Neural progenitor cell (in vitro differentiated cells): ENCODE data around the gene PRKAG1. TPM values are rescaled to one million over a fixed set of nuclear protein-coding genes. Genes with fewer than 3 reads are reported as not detected.

Source experiments
- DNase-seq: peaks from one replicate; pipeline ENCODE4 v3.0.0-alpha.2; 2016; ENCODE audit warnings: low spot score
- H2AFZ ChIP-seq: fragments of 200-600 bp; sonication (generic); replicated peaks from 2 replicates; pipeline ENCODE4 v1.6.1; 2016; ENCODE audit warnings: antibody characterized with exemption
- H3F3A ChIP-seq: fragments of 200-600 bp; sonication (generic); 2 replicates; pipeline ENCODE4 v1.6.1; 2016; ENCODE audit warnings: antibody characterized with exemption, low read depth
- H3K27ac ChIP-seq: fragments of 200-600 bp; sonication (generic); 2 replicates; pipeline ENCODE4 v1.5.1; 2016; ENCODE audit warnings: mild to moderate bottlenecking
- H3K27me3 ChIP-seq: fragments of 200-600 bp; sonication (generic); 2 replicates; pipeline ENCODE4 v1.6.1; 2016; ENCODE audit warnings: mild to moderate bottlenecking, moderate library complexity
- H3K36me3 ChIP-seq: fragments of 200-600 bp; sonication (generic); 2 replicates; pipeline ENCODE4 v1.5.1; 2016
- H3K4me1 ChIP-seq: fragments of 200-600 bp; sonication (generic); 2 replicates; pipeline ENCODE4 v1.6.1; 2016; ENCODE audit warnings: mixed run types
- H3K4me2 ChIP-seq: fragments of 200-600 bp; sonication (generic); 2 replicates; pipeline ENCODE4 v1.6.1; 2016
- H3K4me3 ChIP-seq: fragments of 200-600 bp; sonication (generic); 2 replicates; pipeline ENCODE4 v1.5.1; 2016
- H3K79me2 ChIP-seq: fragments of 200-600 bp; sonication (generic); 2 replicates; pipeline ENCODE4 v1.6.1; 2016; ENCODE audit warnings: low read depth
- H3K9ac ChIP-seq: fragments of 200-600 bp; sonication (generic); 2 replicates; pipeline ENCODE4 v1.6.1; 2016
- H3K9me3 ChIP-seq: fragments of 200-600 bp; sonication (generic); 2 replicates; pipeline ENCODE4 v1.5.1; 2016; ENCODE audit warnings: low read depth
- H4K20me1 ChIP-seq: fragments of 200-600 bp; sonication (generic); 2 replicates; pipeline ENCODE4 v1.6.1; 2016; ENCODE audit warnings: low read depth
- H3K27ac Mint-ChIP-seq: 3 replicates; pipeline ENCODE4 v1.8.0; 2021; ENCODE audit warnings: mixed read lengths
- H3K27me3 Mint-ChIP-seq: 2 replicates; pipeline ENCODE4 v1.8.0; 2022; ENCODE audit warnings: low read depth, mild to moderate bottlenecking, inconsistent platforms, moderate library complexity, mixed read lengths; ENCODE audit not compliant: insufficient read depth
- H3K36me3 Mint-ChIP-seq: 3 replicates; pipeline ENCODE4 v1.8.0; 2021; ENCODE audit warnings: mixed read lengths
- H3K4me1 Mint-ChIP-seq: 3 replicates; pipeline ENCODE4 v1.8.0; 2021; ENCODE audit warnings: mixed read lengths
- H3K4me3 Mint-ChIP-seq: 3 replicates; pipeline ENCODE4 v1.8.0; 2021; ENCODE audit warnings: mild to moderate bottlenecking, moderate library complexity, mixed read lengths
- H3K9me3 Mint-ChIP-seq: 3 replicates; pipeline ENCODE4 v1.8.0; 2020; ENCODE audit warnings: mixed read lengths
- EZH2 ChIP-seq: fragments of 200-600 bp; sonication (generic); IDR thresholded peaks from 2 replicates; pipeline ENCODE4 v1.6.1; 2017; ENCODE audit warnings: antibody characterized with exemption, mild to moderate bottlenecking, moderate library complexity
- EZH2phosphoT487 ChIP-seq: fragments of 200-600 bp; sonication (generic); IDR thresholded peaks from 2 replicates; pipeline ENCODE4 v1.6.1; 2017; ENCODE audit warnings: antibody characterized with exemption
- total RNA-seq: library from RNA; depleted of rRNA; stranded (reverse); fragments of >200 nt; gene quantifications from 2 replicates; pipeline ENCODE4 v1.2.3, GENCODE V29; 2015; ENCODE audit warnings: low replicate concordance
- TF ChIP-seq, protein P1 (sequence below): fragments of 200-600 bp; sonication (generic); IDR thresholded peaks from 2 replicates; pipeline ENCODE4 v1.5.1; 2017; ENCODE audit warnings: antibody characterized with exemption, mild to moderate bottlenecking

PRKAG1 gene
- total RNA-seq, 1 donor from 2014 or later, result 41.8 TPM

- H3K4me1 ChIP-seq, result peaks cover 5% of the 10 kb centered on the region
- TF ChIP-seq, protein P1, sequence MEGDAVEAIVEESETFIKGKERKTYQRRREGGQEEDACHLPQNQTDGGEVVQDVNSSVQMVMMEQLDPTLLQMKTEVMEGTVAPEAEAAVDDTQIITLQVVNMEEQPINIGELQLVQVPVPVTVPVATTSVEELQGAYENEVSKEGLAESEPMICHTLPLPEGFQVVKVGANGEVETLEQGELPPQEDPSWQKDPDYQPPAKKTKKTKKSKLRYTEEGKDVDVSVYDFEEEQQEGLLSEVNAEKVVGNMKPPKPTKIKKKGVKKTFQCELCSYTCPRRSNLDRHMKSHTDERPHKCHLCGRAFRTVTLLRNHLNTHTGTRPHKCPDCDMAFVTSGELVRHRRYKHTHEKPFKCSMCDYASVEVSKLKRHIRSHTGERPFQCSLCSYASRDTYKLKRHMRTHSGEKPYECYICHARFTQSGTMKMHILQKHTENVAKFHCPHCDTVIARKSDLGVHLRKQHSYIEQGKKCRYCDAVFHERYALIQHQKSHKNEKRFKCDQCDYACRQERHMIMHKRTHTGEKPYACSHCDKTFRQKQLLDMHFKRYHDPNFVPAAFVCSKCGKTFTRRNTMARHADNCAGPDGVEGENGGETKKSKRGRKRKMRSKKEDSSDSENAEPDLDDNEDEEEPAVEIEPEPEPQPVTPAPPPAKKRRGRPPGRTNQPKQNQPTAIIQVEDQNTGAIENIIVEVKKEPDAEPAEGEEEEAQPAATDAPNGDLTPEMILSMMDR, result no peak
- TF ChIP-seq EZH2phosphoT487, result no peak
- no peak for TF ChIP-seq EZH2
- Mint-ChIP-seq H3K4me3 (peak overlapping the region; percentile 17), H3K27ac (peak overlapping the region; percentile 17), H3K9me3 (no peaks in the 10 kb centered on the region), H3K4me1 (peaks cover 19% of the 10 kb centered on the region), H3K27me3 (peaks cover 17% of the 10 kb centered on the region), H3K36me3 (no peaks in the 10 kb centered on the region)
- H4K20me1 ChIP-seq, result peaks cover 4% of the 10 kb centered on the region
- H3K4me3 ChIP-seq, result no peak overlapping the region
- H3K9ac ChIP-seq, result no peak overlapping the region
- no peak overlapping the region for H3K4me2 ChIP-seq
- H3K9me3 ChIP-seq, result no peaks in the 10 kb centered on the region
- H3K36me3 ChIP-seq, result no peaks in the 10 kb centered on the region
- DNase-seq, result no peak
- H3K79me2 ChIP-seq, result peaks cover 11% of the 10 kb centered on the region
- no peaks in the 10 kb centered on the region for H3K27me3 ChIP-seq
- no peak overlapping the region for H2AFZ ChIP-seq
- H3F3A ChIP-seq, result peaks cover 30% of the 10 kb centered on the region
- H3K27ac ChIP-seq, result no peak overlapping the region
Observed at GRCh38 chr12:48960834-48961233, 57.7 kb downstream of the PRKAG1 start.

DNA sequence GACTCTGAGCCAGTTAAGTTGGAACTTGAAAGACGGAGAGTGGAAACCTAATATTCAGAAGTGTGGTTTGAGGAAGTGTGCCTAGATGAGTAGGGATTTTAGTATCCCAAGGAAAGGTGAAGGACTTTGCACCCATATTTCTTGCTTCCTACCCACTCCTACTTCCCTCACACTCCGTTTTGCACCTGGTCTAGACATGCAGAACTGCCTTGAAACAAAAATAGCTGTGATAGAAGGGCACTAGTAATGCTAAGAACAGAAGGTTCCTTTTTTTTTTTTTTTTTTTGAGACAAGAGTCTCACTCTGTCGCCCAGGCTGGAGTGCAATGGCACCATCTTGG lies 60.6 kb downstream of the PRKAG1 start:
- Histone ChIP-seq H3K9ac (no peak overlapping the region), H3K36me3 (no peaks in the 10 kb centered on the region), H3K9me3 (no peaks in the 10 kb centered on the region), H3K79me2 (peaks cover 39% of the 10 kb centered on the region), H3K4me3 (peak overlapping the region; percentile 85), H4K20me1 (peaks cover 32% of the 10 kb centered on the region), H3K4me1 (peaks cover 16% of the 10 kb centered on the region), H3F3A (peaks cover 30% of the 10 kb centered on the region), H2AFZ (peak overlapping the region; percentile 89), H3K4me2 (peak overlapping the region; percentile 84), H3K27ac (peak overlapping the region; percentile 48), H3K27me3 (no peaks in the 10 kb centered on the region)
- Mint-ChIP-seq H3K9me3 (no peaks in the 10 kb centered on the region), H3K27ac (peak overlapping the region; percentile 31), H3K36me3 (peaks cover 5% of the 10 kb centered on the region), H3K4me1 (peaks cover 22% of the 10 kb centered on the region), H3K4me3 (peak overlapping the region; percentile 99), H3K27me3 (peaks cover 4% of the 10 kb centered on the region)
- TF ChIP-seq, protein P1, result no peak
- TF ChIP-seq EZH2phosphoT487 (no peak), EZH2 (no peak)
- DNase-seq, result no peak

DNA sequence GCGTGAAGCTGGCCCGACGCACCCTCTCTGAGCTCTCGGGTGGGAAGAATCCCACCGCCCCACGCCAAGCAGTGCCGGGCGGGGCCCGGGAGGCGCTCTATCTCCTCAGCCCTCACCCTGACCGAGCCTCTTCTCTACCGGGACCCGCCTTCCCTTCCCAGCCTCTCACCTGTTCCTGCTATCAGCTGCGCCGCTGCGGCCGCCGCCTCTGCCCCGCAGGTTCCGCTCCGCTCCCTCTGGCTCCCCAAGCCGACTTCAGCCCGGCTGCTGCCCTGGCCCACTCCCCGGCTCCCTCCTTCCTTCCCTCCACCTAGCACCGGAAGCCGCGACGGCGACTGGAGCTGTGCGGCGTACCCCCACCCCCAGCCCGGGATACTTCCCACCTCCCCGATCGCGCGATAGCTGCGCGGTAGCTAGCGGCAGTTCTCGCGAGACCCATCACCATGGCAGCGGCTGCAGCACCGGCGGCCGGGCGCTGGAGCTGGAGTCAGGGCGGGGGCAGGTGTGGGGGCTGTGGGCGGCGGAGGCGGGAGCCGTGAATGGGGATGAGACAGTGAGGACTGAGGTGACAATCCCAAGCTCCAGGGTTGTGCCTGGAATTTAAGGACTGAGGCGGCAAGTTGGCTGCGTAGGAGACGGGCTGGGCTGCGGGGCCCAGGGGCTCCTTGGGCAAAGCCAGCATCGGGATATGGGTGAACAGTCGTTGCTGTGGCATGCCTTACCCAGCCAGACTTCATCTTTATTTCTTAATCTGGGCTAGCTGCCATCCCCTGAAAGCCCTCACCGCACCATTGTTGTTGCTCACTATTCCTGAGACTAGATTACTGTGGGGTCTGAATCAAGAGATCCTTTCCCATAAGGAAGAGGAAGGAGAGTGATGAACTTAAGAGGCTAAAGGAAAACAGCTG lies 61.2 kb downstream of the PRKAG1 start, which contains the start of gene ARF3:
Gene ARF3 (minus strand): TSS at position 347 of the 908 bp plus-strand sequence. CDS start 16,392 bp downstream, outside the sequence.
- Histone ChIP-seq H3K4me1 (peaks cover 16% of the 10 kb centered on the region), H3K9me3 (no peaks in the 10 kb centered on the region), H3K79me2 (peaks cover 45% of the 10 kb centered on the region), H3K36me3 (no peaks in the 10 kb centered on the region), H3F3A (peaks cover 30% of the 10 kb centered on the region), H3K4me3 (peak within 1 kb of the TSS; percentile 85), H3K9ac (peak within 1 kb of the TSS; percentile 51), H3K4me2 (peak within 1 kb of the TSS; percentile 84), H4K20me1 (peaks cover 38% of the 10 kb centered on the region), H3K27me3 (no peaks in the 10 kb centered on the region), H3K27ac (peak within 1 kb of the TSS; percentile 68), H2AFZ (peak within 1 kb of the TSS; percentile 89)
- TF ChIP-seq, protein P1, result no peak
- peak; percentile 27 for TF ChIP-seq EZH2
- Mint-ChIP-seq H3K27me3 (peaks cover 4% of the 10 kb centered on the region), H3K36me3 (peaks cover 11% of the 10 kb centered on the region), H3K4me1 (peaks cover 22% of the 10 kb centered on the region), H3K4me3 (peak within 1 kb of the TSS; percentile 99), H3K27ac (peak within 1 kb of the TSS; percentile 72), H3K9me3 (no peaks in the 10 kb centered on the region)
- peak; percentile 100 for DNase-seq
